ENCODE measurements around the gene HHAT. TPM values are rescaled to one million over a fixed set of nuclear protein-coding genes. Genes with fewer than 3 reads are reported as not detected.
"Not testable (repeated sequence)": the region's sequence is repeated elsewhere in the genome, so short reads cannot be mapped to it uniquely, and the experiment has no call there.

The HHAT gene
- total RNA-seq, 1 experiment from 2014 or later, result 3.0 TPM

DNA sequence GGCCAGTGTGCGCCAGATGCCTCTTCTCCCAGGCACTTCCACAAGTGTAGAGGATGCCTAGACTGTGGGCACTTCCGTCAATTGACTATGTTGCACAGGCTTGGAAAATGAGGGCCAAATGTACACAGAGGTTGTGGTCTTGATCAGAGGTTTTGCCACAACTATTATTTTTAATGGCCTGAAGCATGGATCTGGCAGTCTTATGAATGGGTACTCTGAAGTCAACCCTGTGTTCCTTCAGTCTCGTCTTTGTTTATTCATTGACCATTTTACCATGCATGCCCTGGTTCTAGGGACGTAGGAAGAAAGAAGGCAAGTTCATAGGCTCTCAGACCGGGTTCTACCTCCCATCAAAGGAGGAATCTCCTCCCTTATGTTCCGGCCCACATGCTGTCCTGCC lies 329.1 kb downstream of the HHAT start:
- TF ChIP-seq, protein P1, sequence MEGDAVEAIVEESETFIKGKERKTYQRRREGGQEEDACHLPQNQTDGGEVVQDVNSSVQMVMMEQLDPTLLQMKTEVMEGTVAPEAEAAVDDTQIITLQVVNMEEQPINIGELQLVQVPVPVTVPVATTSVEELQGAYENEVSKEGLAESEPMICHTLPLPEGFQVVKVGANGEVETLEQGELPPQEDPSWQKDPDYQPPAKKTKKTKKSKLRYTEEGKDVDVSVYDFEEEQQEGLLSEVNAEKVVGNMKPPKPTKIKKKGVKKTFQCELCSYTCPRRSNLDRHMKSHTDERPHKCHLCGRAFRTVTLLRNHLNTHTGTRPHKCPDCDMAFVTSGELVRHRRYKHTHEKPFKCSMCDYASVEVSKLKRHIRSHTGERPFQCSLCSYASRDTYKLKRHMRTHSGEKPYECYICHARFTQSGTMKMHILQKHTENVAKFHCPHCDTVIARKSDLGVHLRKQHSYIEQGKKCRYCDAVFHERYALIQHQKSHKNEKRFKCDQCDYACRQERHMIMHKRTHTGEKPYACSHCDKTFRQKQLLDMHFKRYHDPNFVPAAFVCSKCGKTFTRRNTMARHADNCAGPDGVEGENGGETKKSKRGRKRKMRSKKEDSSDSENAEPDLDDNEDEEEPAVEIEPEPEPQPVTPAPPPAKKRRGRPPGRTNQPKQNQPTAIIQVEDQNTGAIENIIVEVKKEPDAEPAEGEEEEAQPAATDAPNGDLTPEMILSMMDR (conservative IDR thresholded peaks at IDR 0.05; ENCODE audit: low read depth, low read length), result no peak
- TF ChIP-seq EZH2 (IDR thresholded peaks at IDR 0.05; ENCODE audit: borderline replicate concordance, low read depth, low read length, poor library complexity, severe bottlenecking), result no peak
- H3K27ac ChIP-seq (ENCODE audit: low read depth, low read length, poor library complexity, severe bottlenecking), result no peak overlapping the region
- no peaks in the 10 kb centered on the region for H3K36me3 ChIP-seq (ENCODE audit: insufficient read depth, low read length, poor library complexity, severe bottlenecking)
- intact Hi-C loops (cut with micrococcal nuclease; ENCODE audit: unreplicated experiment), result no loop called here
- DNase-seq (ENCODE audit: low spot score), result no peak
- no TSS peak for BruUV-seq (replicated peaks)
- POLR2A ChIA-PET (ENCODE audit: low non-redundant PET), result no interaction called here
- CTCF ChIA-PET, result no interaction called here
- no peaks in the 10 kb centered on the region for H3K4me1 ChIP-seq (ENCODE audit: insufficient read depth, low read length, poor library complexity, severe bottlenecking)
- no peaks in the 10 kb centered on the region for H3K9me3 ChIP-seq (ENCODE audit: low read depth, low read length, poor library complexity, severe bottlenecking)
- H3K4me3 ChIP-seq (ENCODE audit: low read depth, low read length, poor library complexity, severe bottlenecking), result no peak overlapping the region
- peaks cover 19% of the 10 kb centered on the region for H3K27me3 ChIP-seq (replicated peaks; ENCODE audit: insufficient read depth, low read depth, low read length, poor library complexity)

DNA sequence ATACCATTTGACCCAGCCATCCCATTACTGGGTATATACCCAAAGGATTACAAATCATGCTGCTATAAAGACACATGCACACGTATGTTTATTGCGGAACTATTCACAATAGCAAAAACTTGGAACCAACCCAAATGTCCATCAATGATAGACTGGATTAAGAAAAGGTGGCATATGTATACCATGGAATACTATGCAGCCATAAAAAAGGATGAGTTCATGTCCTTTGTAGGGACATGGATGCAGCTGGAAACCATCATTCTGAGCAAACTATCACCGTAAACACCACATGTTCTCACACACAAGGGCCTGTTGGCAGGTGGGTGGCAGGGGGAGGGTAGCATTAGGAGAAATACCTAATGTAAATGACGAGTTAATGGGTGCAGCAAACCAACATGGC lies 332.8 kb downstream of the HHAT start:
- DNase-seq (ENCODE audit: low spot score); H3K4me1 ChIP-seq (ENCODE audit: insufficient read depth, low read length, poor library complexity, severe bottlenecking); H3K9me3 ChIP-seq (ENCODE audit: low read depth, low read length, poor library complexity, severe bottlenecking); intact Hi-C loops (cut with micrococcal nuclease; ENCODE audit: unreplicated experiment); POLR2A ChIA-PET (ENCODE audit: low non-redundant PET); H3K27ac ChIP-seq (ENCODE audit: low read depth, low read length, poor library complexity, severe bottlenecking); H3K27me3 ChIP-seq (replicated peaks; ENCODE audit: insufficient read depth, low read depth, low read length, poor library complexity); BruUV-seq (replicated peaks); H3K36me3 ChIP-seq (ENCODE audit: insufficient read depth, low read length, poor library complexity, severe bottlenecking); H3K4me3 ChIP-seq (ENCODE audit: low read depth, low read length, poor library complexity, severe bottlenecking); CTCF ChIA-PET: not testable (repeated sequence)

GRCh38 chr1:210662291-210663050 lies 333.8 kb downstream of the HHAT start:
- CTCF ChIA-PET, result no interaction called here
- TF ChIP-seq EZH2 (IDR thresholded peaks at IDR 0.05; ENCODE audit: borderline replicate concordance, low read depth, low read length, poor library complexity, severe bottlenecking), result no peak
- TF ChIP-seq, protein P1 (conservative IDR thresholded peaks at IDR 0.05; ENCODE audit: low read depth, low read length), result no peak
- H3K27me3 ChIP-seq (replicated peaks; ENCODE audit: insufficient read depth, low read depth, low read length, poor library complexity), result peaks cover under 1% of the 10 kb centered on the region
- intact Hi-C loops (cut with micrococcal nuclease; ENCODE audit: unreplicated experiment), result no loop called here
- H3K4me3 ChIP-seq (ENCODE audit: low read depth, low read length, poor library complexity, severe bottlenecking), result no peak overlapping the region
- no peak for DNase-seq (ENCODE audit: low spot score)
- no TSS peak for BruUV-seq (replicated peaks)
- no peaks in the 10 kb centered on the region for H3K4me1 ChIP-seq (ENCODE audit: insufficient read depth, low read length, poor library complexity, severe bottlenecking)
- no peaks in the 10 kb centered on the region for H3K9me3 ChIP-seq (ENCODE audit: low read depth, low read length, poor library complexity, severe bottlenecking)
- no peaks in the 10 kb centered on the region for H3K36me3 ChIP-seq (ENCODE audit: insufficient read depth, low read length, poor library complexity, severe bottlenecking)
- H3K27ac ChIP-seq (ENCODE audit: low read depth, low read length, poor library complexity, severe bottlenecking), result no peak overlapping the region
- POLR2A ChIA-PET (ENCODE audit: low non-redundant PET), result no interaction called here
